GM23338 (cell line): ENCODE results near the gene ATP8A2. TPM values are rescaled to one million over a fixed set of nuclear protein-coding genes. Genes with fewer than 3 reads are reported as not detected.

Experiments
- ATAC-seq: fragments of 200-7000 bp; cut with Tn5 transposase; 3 replicates; pipeline ENCODE4 v1.9.1; 2020
- DNase-seq: peaks from one replicate; pipeline ENCODE4 v3.0.0-alpha.2; 2015; ENCODE audit warnings: low spot score
- H2AFZ ChIP-seq: fragments of 200-600 bp; sonication (generic); 2 replicates; pipeline ENCODE4 v1.8.0; 2016; ENCODE audit warnings: antibody characterized with exemption, mild to moderate bottlenecking, moderate library complexity
- H3F3A ChIP-seq: fragments of 200-600 bp; sonication (generic); replicated peaks from 2 replicates; pipeline ENCODE4 v1.8.0; 2017; ENCODE audit warnings: antibody characterized with exemption, mixed run types, low read depth
- H3K27ac ChIP-seq: fragments of 200-600 bp; sonication (generic); 2 replicates; pipeline ENCODE4 v1.6.1; 2016; ENCODE audit warnings: low read depth
- H3K27me3 ChIP-seq: fragments of 200-600 bp; sonication (generic); 2 replicates; pipeline ENCODE4 v1.8.0; 2016; ENCODE audit warnings: mild to moderate bottlenecking, mixed run types, moderate library complexity; ENCODE audit not compliant: insufficient read depth
- H3K36me3 ChIP-seq: fragments of 200-600 bp; sonication (generic); 2 replicates; pipeline ENCODE4 v1.8.0; 2016; ENCODE audit warnings: mild to moderate bottlenecking; ENCODE audit not compliant: insufficient read depth
- H3K4me1 ChIP-seq: fragments of 200-600 bp; sonication (generic); 2 replicates; pipeline ENCODE4 v1.8.0; 2016; ENCODE audit warnings: mild to moderate bottlenecking, moderate library complexity; ENCODE audit not compliant: insufficient read depth
- H3K4me2 ChIP-seq: fragments of 200-600 bp; sonication (generic); 2 replicates; pipeline ENCODE4 v1.7.1; 2017; ENCODE audit warnings: mixed run types
- H3K4me3 ChIP-seq: fragments of 200-600 bp; sonication (generic); 2 replicates; pipeline ENCODE4 v1.6.1; 2016; ENCODE audit warnings: mixed run types
- H3K79me2 ChIP-seq: fragments of 200-600 bp; sonication (generic); replicated peaks from 2 replicates; pipeline ENCODE4 v1.8.0; 2017; ENCODE audit warnings: mild to moderate bottlenecking; ENCODE audit not compliant: insufficient read depth
- H3K9me2 ChIP-seq: fragments of 200-600 bp; sonication (generic); 2 replicates; pipeline ENCODE4 v1.8.0; 2017; ENCODE audit not compliant: insufficient read depth
- H4K20me1 ChIP-seq: fragments of 200-600 bp; sonication (generic); replicated peaks from 2 replicates; pipeline ENCODE4 v1.8.0; 2017; ENCODE audit warnings: mild to moderate bottlenecking; ENCODE audit not compliant: insufficient read depth
- H3K27ac Mint-ChIP-seq: 2 replicates; pipeline ENCODE4 v1.8.0; 2020; ENCODE audit warnings: inconsistent platforms, mild to moderate bottlenecking, moderate library complexity, mixed read lengths
- H3K27me3 Mint-ChIP-seq: 3 replicates; pipeline ENCODE4 v1.8.0; 2022; ENCODE audit warnings: low read depth, mild to moderate bottlenecking, moderate library complexity, mixed read lengths, inconsistent platforms; ENCODE audit not compliant: insufficient read depth, poor library complexity
- H3K36me3 Mint-ChIP-seq: 3 replicates; pipeline ENCODE4 v1.8.0; 2021; ENCODE audit warnings: low read depth, mild to moderate bottlenecking, inconsistent platforms, moderate library complexity, mixed read lengths
- H3K4me1 Mint-ChIP-seq: 3 replicates; pipeline ENCODE4 v1.8.0; 2020; ENCODE audit warnings: mild to moderate bottlenecking, inconsistent platforms, mixed read lengths
- H3K4me3 Mint-ChIP-seq: 3 replicates; pipeline ENCODE4 v1.8.0; 2021; ENCODE audit warnings: moderate library complexity, mild to moderate bottlenecking, inconsistent platforms, mixed read lengths
- H3K9me3 Mint-ChIP-seq: 3 replicates; pipeline ENCODE4 v1.8.0; 2020; ENCODE audit warnings: moderate library complexity, mild to moderate bottlenecking, inconsistent platforms, mixed read lengths
- CREB1 ChIP-seq: fragments of 250-450 bp; sonication (Bioruptor Pico); IDR thresholded peaks from 2 replicates; pipeline ENCODE4 v1.5.0; 2020; ENCODE audit warnings: low read depth, mild to moderate bottlenecking, moderate library complexity
- ETS1 ChIP-seq: IDR thresholded peaks from 2 replicates; pipeline ENCODE4 v1.6.1; 2016; ENCODE audit warnings: antibody characterized with exemption
- EZH2 ChIP-seq: fragments of 200-600 bp; sonication (generic); IDR thresholded peaks from one replicate; pipeline ENCODE4 v1.8.0; 2017; ENCODE audit warnings: antibody characterized with exemption, mild to moderate bottlenecking, low read depth; ENCODE audit not compliant: unreplicated experiment
- EZH2phosphoT487 ChIP-seq: fragments of 200-600 bp; sonication (generic); IDR thresholded peaks from one replicate; pipeline ENCODE4 v1.8.1; 2018; ENCODE audit warnings: antibody characterized with exemption; ENCODE audit not compliant: unreplicated experiment
- JUNB ChIP-seq: IDR thresholded peaks from one replicate; pipeline ENCODE4 v1.6.1; 2016; ENCODE audit warnings: antibody characterized with exemption; ENCODE audit not compliant: unreplicated experiment
- NANOG ChIP-seq: IDR thresholded peaks from 2 replicates; pipeline ENCODE4 v1.6.1; 2016; ENCODE audit warnings: antibody characterized with exemption, borderline replicate concordance
- POLR2AphosphoS5 ChIP-seq: IDR thresholded peaks from 2 replicates; pipeline ENCODE4 v1.6.1; 2016; ENCODE audit warnings: antibody characterized with exemption, low read depth
- REST ChIP-seq: IDR thresholded peaks from one replicate; pipeline ENCODE4 v1.6.1; 2018; ENCODE audit warnings: antibody characterized with exemption; ENCODE audit not compliant: unreplicated experiment
- STAT1 ChIP-seq: IDR thresholded peaks from one replicate; pipeline ENCODE4 v1.6.1; 2016; ENCODE audit warnings: antibody characterized with exemption; ENCODE audit not compliant: unreplicated experiment
- ZNF114 ChIP-seq: fragments of 250-450 bp; sonication (Bioruptor Pico); IDR thresholded peaks from 2 replicates; pipeline ENCODE4 v1.5.0; 2020; ENCODE audit warnings: mild to moderate bottlenecking, moderate library complexity
- ZNF331 ChIP-seq: fragments of 250-450 bp; sonication (Bioruptor Pico); IDR thresholded peaks from 2 replicates; pipeline ENCODE4 v1.5.0; 2020; ENCODE audit warnings: low read depth, mild to moderate bottlenecking, moderate library complexity
- ZNF462 ChIP-seq: fragments of 250-450 bp; sonication (Bioruptor Pico); IDR thresholded peaks from 2 replicates; pipeline ENCODE4 v1.5.0; 2020; ENCODE audit warnings: mild to moderate bottlenecking, moderate library complexity
- polyA plus RNA-seq: library from polyadenylated mRNA; unstranded; fragments of >200 nt; fragmentation: Nextera tagmentation; extraction: Ambion mirVana; gene quantifications from 2 replicates; pipeline ENCODE4 v1.2.1, GENCODE V29; 2016
- total RNA-seq: library from RNA; depleted of rRNA; stranded (reverse); fragments of >200 nt; shearing (Covaris generic); gene quantifications from 2 replicates; pipeline ENCODE4 v1.2.3, GENCODE V29; 2014

ATP8A2 gene
- total and polyA plus RNA-seq, 2 experiments from 2014 or later = 5.7 to 8.8 TPM

- Histone ChIP-seq H3K4me2 (no peak overlapping the region), H3K9me2 (no peaks in the 10 kb centered on the region), H3K27me3 (no peaks in the 10 kb centered on the region), H3F3A (no peaks in the 10 kb centered on the region), H3K4me3 (no peak overlapping the region), H4K20me1 (no peaks in the 10 kb centered on the region), H3K36me3 (no peaks in the 10 kb centered on the region), H3K4me1 (peaks cover 11% of the 10 kb centered on the region), H3K79me2 (no peaks in the 10 kb centered on the region), H3K27ac (no peak overlapping the region), H2AFZ (no peak overlapping the region)
- H3K27me3 Mint-ChIP-seq = no peaks in the 10 kb centered on the region
- H3K4me3 Mint-ChIP-seq = no peak overlapping the region
- H3K4me1 Mint-ChIP-seq = peaks cover 15% of the 10 kb centered on the region
- no peak for ATAC-seq
- TF ChIP-seq ZNF331 (CRISPR knock-in tag) = no peak
- no peak overlapping the region for H3K27ac Mint-ChIP-seq
- peaks cover 22% of the 10 kb centered on the region for H3K9me3 Mint-ChIP-seq
- DNase-seq = no peak
- H3K36me3 Mint-ChIP-seq = peaks cover 12% of the 10 kb centered on the region
These were observed 662.2 kb downstream of the ATP8A2 start for GRCh38 chr13:26034018-26034417.

GRCh38 chr13:26036383-26036782 lies 664.6 kb downstream of the ATP8A2 start:
- no peak for ATAC-seq
- no peak for TF ChIP-seq NANOG
- TF ChIP-seq REST = no peak
- no peak for TF ChIP-seq STAT1
- TF ChIP-seq ETS1 = no peak
- TF ChIP-seq JUNB = no peak
- no peak for TF ChIP-seq CREB1 (CRISPR knock-in tag)
- no peak for TF ChIP-seq ZNF462
- no peak for TF ChIP-seq ZNF114 (CRISPR knock-in tag)
- TF ChIP-seq ZNF331 (CRISPR knock-in tag) = no peak
- no peak for TF ChIP-seq EZH2
- no peak for TF ChIP-seq EZH2phosphoT487
- no peak for TF ChIP-seq POLR2AphosphoS5

More at GRCh38 chr13:26036383-26036782, 664.6 kb downstream of the ATP8A2 start:
- Histone ChIP-seq H2AFZ (no peak overlapping the region), H3K27ac (no peak overlapping the region), H3K4me2 (no peak overlapping the region), H3K4me1 (peaks cover 11% of the 10 kb centered on the region), H3K4me3 (no peak overlapping the region), H3K9me2 (no peaks in the 10 kb centered on the region), H4K20me1 (no peaks in the 10 kb centered on the region), H3K36me3 (no peaks in the 10 kb centered on the region), H3K27me3 (no peaks in the 10 kb centered on the region), H3K79me2 (no peaks in the 10 kb centered on the region), H3F3A (no peaks in the 10 kb centered on the region)
- Mint-ChIP-seq H3K4me3 (no peak overlapping the region), H3K9me3 (peaks cover 13% of the 10 kb centered on the region), H3K27me3 (no peaks in the 10 kb centered on the region), H3K27ac (no peak overlapping the region), H3K4me1 (peaks cover 14% of the 10 kb centered on the region; the same call in 2 of the 3 replicates), H3K36me3 (peaks cover 8% of the 10 kb centered on the region)
- DNase-seq = no peak
